HG03097 (cell line): Measurements from ENCODE around the gene SLC30A7.
A peak's percentile ranks its signal among the peaks of the same experiment; 100 is the strongest.
"Not testable (repeated sequence)": the region's sequence is repeated elsewhere in the genome, so short reads cannot be mapped to it uniquely, and the experiment has no call there.

Experiments used
- ATAC-seq: cut with Tn5 transposase; IDR thresholded peaks from one replicate; pipeline ENCODE4 v1.9.1; 2021; ENCODE audit not compliant: unreplicated experiment, low FRiP score

The SLC30A7 gene

GRCh38 chr1:100889869-100890482 lies 5.9 kb upstream of the SLC30A7 start:
- not testable (repeated sequence) for ATAC-seq

DNA sequence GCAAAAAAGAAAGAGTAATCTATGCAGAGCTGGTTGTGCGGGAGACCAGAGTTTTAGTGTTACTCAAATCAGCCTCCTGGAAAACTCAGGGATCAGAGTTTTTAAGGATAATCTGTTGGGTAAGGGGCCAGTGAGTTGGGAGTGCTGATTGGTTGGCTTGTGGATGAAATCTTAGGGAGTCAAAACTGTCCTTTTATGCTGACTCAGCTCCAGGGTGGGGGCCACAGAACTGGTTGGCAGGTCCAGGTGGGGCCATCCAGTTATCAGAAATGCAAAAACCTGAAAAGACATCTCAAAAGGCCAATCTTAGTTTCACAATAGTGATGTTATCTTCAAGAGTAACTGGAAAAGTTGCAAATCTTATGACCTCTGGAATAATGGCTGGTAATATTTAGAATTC lies 4.5 kb upstream of the SLC30A7 start:
- no peak for ATAC-seq

GRCh38 chr1:100892554-100892953 lies 3.3 kb upstream of the SLC30A7 start:
- no peak for ATAC-seq

GRCh38 chr1:100893718-100894117 lies 2.2 kb upstream of the SLC30A7 start:
- no peak for ATAC-seq

DNA sequence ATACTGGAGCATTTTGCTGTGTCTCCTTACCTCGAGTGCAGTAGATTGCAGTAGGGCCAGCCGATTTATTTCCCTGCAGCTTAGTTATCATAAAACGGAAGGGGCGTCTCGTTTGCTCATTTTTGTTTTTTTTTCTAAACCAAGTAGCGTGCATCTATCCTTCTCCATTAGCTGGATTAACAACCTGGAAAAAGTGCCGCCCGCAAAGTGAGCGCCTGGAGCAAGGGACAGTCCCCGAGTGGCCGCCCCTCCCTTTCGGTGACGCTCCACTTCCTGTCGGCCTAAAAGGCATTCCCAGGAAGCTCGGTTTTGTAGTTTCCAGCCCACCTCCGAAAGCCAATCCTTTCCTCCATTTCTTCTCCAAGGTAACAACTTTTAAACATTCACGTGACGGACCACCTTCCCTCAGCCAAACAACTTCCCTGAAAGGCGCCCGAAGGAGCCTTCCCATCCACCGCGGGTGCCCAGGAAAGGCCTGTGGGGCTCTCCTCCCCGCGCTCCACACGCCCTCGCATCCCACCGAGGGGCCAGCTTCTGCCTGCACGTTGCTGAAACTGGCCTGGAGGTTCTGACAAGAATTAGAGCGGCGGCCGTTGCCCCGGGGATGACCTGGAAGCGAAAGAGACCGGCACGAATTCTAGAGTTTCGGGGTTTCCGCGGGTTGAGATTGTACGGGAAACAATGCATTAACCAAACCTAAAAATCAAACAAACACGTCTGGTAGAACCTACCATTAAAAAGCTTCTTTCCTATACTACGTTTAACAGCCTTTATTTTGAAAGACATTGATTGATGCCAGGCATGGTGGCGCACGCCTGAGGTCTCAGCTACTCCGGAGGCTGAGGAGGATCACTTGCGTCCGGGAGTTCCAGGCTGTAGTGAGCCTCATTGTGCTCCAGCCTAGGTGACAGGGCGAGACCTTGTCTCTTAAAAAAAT lies 1.0 kb upstream of the SLC30A7 start, which contains the start of gene EXTL2:
TSS of gene EXTL2 (minus strand) at position 240 of the 937 bp plus-strand sequence. CDS start 6,085 bp downstream, outside the sequence.
- ATAC-seq, result peak; percentile 34

- ATAC-seq, result peak; percentile 24
Observed at GRCh38 chr1:100896481-100896982, 642 bp downstream of the SLC30A7 start.

- ATAC-seq, result no peak
Observed at GRCh38 chr1:100902365-100902764, 6.5 kb downstream of the SLC30A7 start.

GRCh38 chr1:100903777-100904176 lies 7.9 kb downstream of the SLC30A7 start:
- ATAC-seq, result no peak

DNA sequence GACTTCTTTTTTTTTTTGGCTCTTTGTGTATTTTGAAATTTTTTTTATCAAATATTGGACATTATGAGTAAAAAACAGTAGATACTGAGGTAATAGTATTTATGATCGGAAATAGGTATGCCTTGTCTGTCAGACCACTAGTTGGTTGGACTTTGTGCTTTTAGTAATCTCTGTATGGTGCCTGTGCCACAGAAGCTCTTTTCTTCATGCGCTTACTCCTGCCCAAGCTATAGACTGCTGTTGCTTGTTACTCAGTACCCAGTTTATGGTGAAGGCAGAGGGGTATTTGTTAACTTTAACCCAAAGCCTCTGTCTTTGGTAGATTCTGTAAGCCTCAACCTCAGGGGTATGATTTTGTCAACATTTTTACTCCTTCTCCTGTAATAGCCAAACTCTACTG lies 8.6 kb downstream of the SLC30A7 start:
- ATAC-seq, result no peak

DNA sequence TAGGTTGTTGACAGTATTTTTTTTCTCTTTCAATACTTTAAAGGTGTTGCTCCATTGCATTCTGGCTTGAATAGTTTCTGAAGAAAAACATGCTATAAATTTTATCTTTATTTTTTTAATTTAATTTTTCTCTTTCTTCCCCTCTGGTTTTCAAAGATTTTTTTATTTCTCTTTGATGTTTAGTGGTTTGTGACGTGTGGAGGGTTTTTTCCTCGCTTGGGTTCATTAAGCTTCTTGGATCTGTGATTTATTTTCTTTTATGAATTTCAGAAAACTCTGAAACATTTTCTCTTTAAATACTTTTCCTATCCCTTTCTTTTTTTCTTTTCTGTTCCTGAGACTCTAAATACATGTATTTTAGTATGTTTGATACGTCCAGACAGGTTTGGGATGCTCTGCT lies 9.3 kb downstream of the SLC30A7 start:
- no peak for ATAC-seq

DNA sequence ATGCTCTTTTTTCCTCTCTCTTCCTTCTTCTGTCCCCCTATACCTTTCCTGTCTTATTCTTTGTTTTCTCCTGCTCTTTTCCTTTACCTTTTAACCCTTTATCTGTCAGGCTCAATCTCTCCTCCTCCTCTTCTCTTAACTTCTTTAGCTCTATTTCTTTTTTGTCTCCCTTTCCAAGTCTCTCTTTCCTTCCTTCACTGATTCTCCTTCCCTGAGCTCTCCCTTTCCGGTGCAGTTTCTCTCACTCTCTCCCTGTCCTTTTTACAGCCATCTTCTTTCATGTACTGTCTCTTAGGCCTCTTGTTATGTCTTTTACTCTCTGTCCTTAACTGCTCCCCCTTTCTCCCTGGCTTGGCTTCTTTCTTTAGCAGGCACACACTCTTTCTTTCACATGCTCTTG lies 12.0 kb downstream of the SLC30A7 start:
- ATAC-seq, result no peak

GRCh38 chr1:100909018-100909417 lies 13.1 kb downstream of the SLC30A7 start:
- no peak for ATAC-seq

DNA sequence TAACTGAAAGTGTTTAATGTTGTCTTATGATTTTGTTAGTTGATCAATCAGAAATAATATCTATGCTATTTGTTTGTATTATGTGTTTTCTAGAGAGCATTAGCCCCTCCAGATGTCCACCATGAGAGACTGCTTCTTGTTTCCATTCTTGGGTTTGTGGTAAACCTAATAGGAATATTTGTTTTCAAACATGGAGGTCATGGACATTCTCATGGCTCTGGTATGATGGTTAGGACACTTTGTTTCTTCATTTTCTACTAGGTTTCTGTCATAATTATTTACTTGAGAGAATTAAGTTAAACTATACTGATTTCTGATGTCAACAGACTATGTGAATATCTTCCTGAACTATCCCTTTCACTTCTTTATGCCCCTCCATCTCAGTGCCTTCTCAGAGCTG lies 16.1 kb downstream of the SLC30A7 start:
- ATAC-seq, result no peak

GRCh38 chr1:100921110-100921706 lies 25.3 kb downstream of the SLC30A7 start:
- ATAC-seq, result no peak

DNA sequence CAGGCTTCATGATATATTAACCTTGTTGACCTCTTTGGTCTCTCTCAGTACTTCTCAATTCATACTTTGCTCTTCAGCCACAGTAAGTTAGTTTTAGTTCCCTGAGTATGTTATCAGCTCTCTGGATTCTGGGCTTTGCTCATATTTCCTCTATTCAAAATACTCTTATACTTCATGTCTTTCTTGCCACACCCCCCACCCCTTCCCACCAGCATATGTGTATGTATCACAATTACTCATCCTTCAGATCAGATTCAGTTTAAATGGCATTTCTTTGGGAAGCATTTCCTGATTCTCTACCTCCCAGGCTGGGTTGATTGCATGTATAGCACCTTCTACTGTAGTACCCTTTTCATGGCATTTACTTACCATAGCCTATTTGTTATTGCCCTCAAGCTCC lies 28.3 kb downstream of the SLC30A7 start:
- ATAC-seq, result no peak

GRCh38 chr1:100924991-100925390 lies 29.1 kb downstream of the SLC30A7 start:
- ATAC-seq, result no peak

DNA sequence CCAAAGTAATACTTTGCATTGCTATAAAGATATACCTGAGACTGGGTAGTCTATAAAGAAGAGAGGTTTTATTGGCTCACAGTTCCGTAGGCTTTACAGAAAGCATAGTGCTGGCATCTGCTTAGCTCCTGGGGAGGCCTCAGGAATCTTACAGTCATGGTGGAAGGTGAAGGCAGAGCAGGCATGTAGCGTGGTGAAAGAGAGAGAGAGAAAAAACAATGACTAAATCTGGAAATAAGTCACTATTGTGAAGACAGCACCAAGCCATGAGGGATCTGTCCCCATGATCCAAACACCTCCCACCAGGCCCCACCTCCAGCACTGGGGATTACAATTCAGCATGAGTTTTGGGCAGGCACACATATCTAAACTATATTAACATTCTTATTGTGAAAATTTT lies 30.4 kb downstream of the SLC30A7 start:
- ATAC-seq, result no peak

DNA sequence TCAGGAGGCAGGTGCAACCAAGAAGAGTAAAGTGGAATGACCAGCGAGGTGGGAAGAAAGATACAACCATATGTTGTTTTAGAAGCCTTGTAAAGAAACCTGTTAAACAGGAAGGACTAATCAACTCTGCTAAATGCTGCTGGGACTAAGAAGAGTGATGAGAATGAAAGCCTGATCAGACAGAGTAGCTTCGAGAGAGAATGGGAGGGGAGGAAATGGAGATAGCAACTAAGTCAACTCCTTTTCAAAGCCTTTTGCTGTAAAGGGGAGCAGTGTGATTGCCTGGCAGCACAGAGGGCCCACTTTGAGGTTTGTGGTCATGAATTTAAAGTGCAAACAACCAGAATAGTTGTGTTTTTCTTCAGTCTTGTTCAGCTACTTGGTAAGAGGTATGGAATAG lies 31.4 kb downstream of the SLC30A7 start:
- ATAC-seq, result no peak

DNA sequence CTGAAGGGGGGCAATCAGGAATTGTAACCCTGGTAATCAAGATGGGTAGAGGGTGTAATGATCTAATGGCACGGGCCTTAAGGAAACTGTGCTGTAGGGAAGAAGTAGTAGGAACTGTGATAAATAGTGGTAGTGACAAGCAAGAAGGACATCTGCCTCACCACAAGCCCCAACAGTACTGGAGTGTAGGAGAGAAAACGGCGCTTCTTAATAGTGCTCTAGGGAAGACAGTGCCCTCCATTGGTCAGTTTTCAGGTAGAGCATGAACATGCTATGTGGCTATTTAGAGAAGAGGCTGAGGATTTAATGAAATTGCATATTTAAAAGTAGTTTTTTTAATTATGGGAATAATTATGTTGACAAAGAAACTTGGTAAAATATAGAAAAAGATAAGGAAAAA lies 32.2 kb downstream of the SLC30A7 start:
- no peak for ATAC-seq

DNA sequence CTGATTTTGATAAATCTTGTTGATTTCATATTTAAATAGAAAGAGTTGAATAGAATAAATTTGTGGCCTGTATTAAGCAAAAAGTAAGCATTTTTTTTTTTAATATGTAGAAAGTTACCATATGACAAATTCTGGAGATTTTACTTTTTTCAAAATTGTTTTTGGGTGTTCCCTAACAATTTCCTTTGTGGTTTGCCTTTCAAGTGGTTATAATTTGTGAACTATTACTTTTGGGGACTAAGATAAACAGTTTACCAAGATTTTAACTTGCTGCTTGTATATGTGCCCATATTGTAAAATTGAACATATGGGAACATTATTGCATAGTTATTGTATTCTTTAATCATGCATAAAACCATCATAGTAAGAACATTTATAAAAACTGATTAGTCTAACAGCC lies 34.6 kb downstream of the SLC30A7 start:
- ATAC-seq, result no peak

DNA sequence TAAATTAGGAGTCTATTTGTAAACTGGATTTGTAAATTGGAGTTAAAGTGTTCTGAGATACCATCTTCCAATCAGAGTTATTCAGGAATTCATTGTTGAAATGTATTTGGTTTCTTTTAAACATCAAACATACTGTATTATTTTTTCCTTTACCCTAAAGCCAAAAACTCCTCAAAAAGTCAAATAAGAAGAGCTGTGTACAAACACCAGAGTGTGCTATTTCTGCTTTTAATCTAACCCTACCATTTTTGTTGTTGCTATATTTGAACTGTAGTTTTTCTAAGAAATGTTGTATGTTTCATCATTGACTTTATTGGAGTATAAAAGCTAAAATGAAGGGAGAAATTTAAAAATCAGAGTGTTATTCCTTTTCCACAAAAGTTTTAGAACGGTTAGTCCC lies 35.8 kb downstream of the SLC30A7 start:
- ATAC-seq, result no peak
